Measurements from ENCODE around the gene PNPO. TPM values are rescaled to one million over a fixed set of nuclear protein-coding genes. Genes with fewer than 3 reads are reported as not detected.

PNPO gene
- polyA plus RNA-seq, 1 of the 3 experiments (the other 2 are of a cell fraction): 26.1 TPM

GRCh38 chr17:47946929-47947397, 5.6 kb downstream of the PNPO start:
- DNase-seq: peak; percentile 86
- POLR2A ChIA-PET: interaction anchor here (0.5 to 1.8 kb wide), 2 partner anchors 9 to 24 kb away, joined by 3 to 8 read pairs; partner anchors contain the start of gene CDK5RAP3
- no peak for TF ChIP-seq RXRA (IDR thresholded peaks at IDR 0.05; ENCODE audit: borderline replicate concordance, low read depth)
- no peak for TF ChIP-seq GABPA (IDR thresholded peaks at IDR 0.05; ENCODE audit: low read depth)
- TF ChIP-seq FOXM1 (IDR thresholded peaks at IDR 0.05; ENCODE audit: low read depth): 0 out of 2 replicates have a peak, but pooled peaks have one; percentile 34
- no peak for TF ChIP-seq EZH2phosphoT487 (IDR thresholded peaks at IDR 0.05; ENCODE audit: borderline replicate concordance, low read depth)
- TF ChIP-seq SMC3 (IDR thresholded peaks at IDR 0.05; ENCODE audit: low read depth, low read length): peak; percentile 37
- no peak; a peak in 1 of 4 replicates for TF ChIP-seq EP300 (IDR thresholded peaks at IDR 0.05; ENCODE audit: borderline replicate concordance in 1 of 2, low read depth in 1 of 2, low read length in 1 of 2)
- TF ChIP-seq, protein P1, sequence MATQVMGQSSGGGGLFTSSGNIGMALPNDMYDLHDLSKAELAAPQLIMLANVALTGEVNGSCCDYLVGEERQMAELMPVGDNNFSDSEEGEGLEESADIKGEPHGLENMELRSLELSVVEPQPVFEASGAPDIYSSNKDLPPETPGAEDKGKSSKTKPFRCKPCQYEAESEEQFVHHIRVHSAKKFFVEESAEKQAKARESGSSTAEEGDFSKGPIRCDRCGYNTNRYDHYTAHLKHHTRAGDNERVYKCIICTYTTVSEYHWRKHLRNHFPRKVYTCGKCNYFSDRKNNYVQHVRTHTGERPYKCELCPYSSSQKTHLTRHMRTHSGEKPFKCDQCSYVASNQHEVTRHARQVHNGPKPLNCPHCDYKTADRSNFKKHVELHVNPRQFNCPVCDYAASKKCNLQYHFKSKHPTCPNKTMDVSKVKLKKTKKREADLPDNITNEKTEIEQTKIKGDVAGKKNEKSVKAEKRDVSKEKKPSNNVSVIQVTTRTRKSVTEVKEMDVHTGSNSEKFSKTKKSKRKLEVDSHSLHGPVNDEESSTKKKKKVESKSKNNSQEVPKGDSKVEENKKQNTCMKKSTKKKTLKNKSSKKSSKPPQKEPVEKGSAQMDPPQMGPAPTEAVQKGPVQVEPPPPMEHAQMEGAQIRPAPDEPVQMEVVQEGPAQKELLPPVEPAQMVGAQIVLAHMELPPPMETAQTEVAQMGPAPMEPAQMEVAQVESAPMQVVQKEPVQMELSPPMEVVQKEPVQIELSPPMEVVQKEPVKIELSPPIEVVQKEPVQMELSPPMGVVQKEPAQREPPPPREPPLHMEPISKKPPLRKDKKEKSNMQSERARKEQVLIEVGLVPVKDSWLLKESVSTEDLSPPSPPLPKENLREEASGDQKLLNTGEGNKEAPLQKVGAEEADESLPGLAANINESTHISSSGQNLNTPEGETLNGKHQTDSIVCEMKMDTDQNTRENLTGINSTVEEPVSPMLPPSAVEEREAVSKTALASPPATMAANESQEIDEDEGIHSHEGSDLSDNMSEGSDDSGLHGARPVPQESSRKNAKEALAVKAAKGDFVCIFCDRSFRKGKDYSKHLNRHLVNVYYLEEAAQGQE (IDR thresholded peaks at IDR 0.05; ENCODE audit: low read depth, low read length): no peak
- TF ChIP-seq, protein P2, sequence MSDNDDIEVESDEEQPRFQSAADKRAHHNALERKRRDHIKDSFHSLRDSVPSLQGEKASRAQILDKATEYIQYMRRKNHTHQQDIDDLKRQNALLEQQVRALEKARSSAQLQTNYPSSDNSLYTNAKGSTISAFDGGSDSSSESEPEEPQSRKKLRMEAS (IDR thresholded peaks at IDR 0.05; ENCODE audit: low read depth): peak; percentile 61
- TF ChIP-seq USF2 (IDR thresholded peaks at IDR 0.05; ENCODE audit: borderline replicate concordance, low read depth, low read length): no peak
- no peak for TF ChIP-seq TAF1 (IDR thresholded peaks at IDR 0.05; ENCODE audit: borderline replicate concordance, low read depth, low read length)
- TF ChIP-seq PBX3 (IDR thresholded peaks at IDR 0.05): peak; percentile 93
- no peak for TF ChIP-seq GATA2 (CRISPR knock-in tag; IDR thresholded peaks at IDR 0.05)
- peak; percentile 84; the same call in 1 of the 2 replicates for TF ChIP-seq SIN3A (IDR thresholded peaks at IDR 0.05; ENCODE audit: borderline replicate concordance, low read depth, low read length)
- TF ChIP-seq CHD2 (IDR thresholded peaks at IDR 0.05; ENCODE audit: low read length, partially characterized antibody): peak; percentile 22
- no peak for TF ChIP-seq TEAD4 (IDR thresholded peaks at IDR 0.05; ENCODE audit: borderline replicate concordance, insufficient read depth)
- TF ChIP-seq POLR2AphosphoS5 (IDR thresholded peaks at IDR 0.05; ENCODE audit: low read depth, low read length): peak; percentile 13; the same call in 1 of the 2 replicates
- peak; percentile 77 for TF ChIP-seq FOSL2 (IDR thresholded peaks at IDR 0.05; ENCODE audit: borderline replicate concordance, low read depth)
- TF ChIP-seq TCF12 (IDR thresholded peaks at IDR 0.05): no peak
- no peak for TF ChIP-seq NRF1 (IDR thresholded peaks at IDR 0.05; ENCODE audit: low read depth, low read length)
- TF ChIP-seq ELF1 (IDR thresholded peaks at IDR 0.05): no peak
- TF ChIP-seq FOXJ3 (CRISPR knock-in tag; IDR thresholded peaks at IDR 0.05): no peak
- TF ChIP-seq NFIC (IDR thresholded peaks at IDR 0.05; ENCODE audit: borderline replicate concordance): no peak
- no peak for TF ChIP-seq YY1 (IDR thresholded peaks at IDR 0.05; ENCODE audit: low read depth)
- 0 out of 2 replicates have a peak, but pooled peaks have one; percentile 48 for TF ChIP-seq RFX5 (IDR thresholded peaks at IDR 0.05; ENCODE audit: low read length)
- no peak for TF ChIP-seq MEF2A (IDR thresholded peaks at IDR 0.05; ENCODE audit: borderline replicate concordance, low read depth)
- TF ChIP-seq, protein P3, sequence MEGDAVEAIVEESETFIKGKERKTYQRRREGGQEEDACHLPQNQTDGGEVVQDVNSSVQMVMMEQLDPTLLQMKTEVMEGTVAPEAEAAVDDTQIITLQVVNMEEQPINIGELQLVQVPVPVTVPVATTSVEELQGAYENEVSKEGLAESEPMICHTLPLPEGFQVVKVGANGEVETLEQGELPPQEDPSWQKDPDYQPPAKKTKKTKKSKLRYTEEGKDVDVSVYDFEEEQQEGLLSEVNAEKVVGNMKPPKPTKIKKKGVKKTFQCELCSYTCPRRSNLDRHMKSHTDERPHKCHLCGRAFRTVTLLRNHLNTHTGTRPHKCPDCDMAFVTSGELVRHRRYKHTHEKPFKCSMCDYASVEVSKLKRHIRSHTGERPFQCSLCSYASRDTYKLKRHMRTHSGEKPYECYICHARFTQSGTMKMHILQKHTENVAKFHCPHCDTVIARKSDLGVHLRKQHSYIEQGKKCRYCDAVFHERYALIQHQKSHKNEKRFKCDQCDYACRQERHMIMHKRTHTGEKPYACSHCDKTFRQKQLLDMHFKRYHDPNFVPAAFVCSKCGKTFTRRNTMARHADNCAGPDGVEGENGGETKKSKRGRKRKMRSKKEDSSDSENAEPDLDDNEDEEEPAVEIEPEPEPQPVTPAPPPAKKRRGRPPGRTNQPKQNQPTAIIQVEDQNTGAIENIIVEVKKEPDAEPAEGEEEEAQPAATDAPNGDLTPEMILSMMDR (IDR thresholded peaks at IDR 0.05): peak; percentile 99

More at GRCh38 chr17:47946929-47947397, 5.6 kb downstream of the PNPO start:
- no peaks in the 10 kb centered on the region for H4K20me1 ChIP-seq (ENCODE audit: insufficient read depth)
- H3K9ac ChIP-seq: no peak overlapping the region
- no peaks in the 10 kb centered on the region for H3K9me3 ChIP-seq
- H3K27me3 ChIP-seq (ENCODE audit: insufficient read depth): no peaks in the 10 kb centered on the region
- H3K27ac ChIP-seq (ENCODE audit: low read depth in 2 of 2, low read length in 1 of 2): peak overlapping the region in 1 of 2 experiments; percentile 7; a peak in 1 of 4 replicates
- H3F3A ChIP-seq (replicated peaks; ENCODE audit: insufficient read depth): peaks cover 14% of the 10 kb centered on the region
- WGBS (ENCODE audit: low lambda C conversion rate): 11% methylated on average over 2 of the region's 2 CpGs
- H3K36me3 ChIP-seq (replicated peaks in 1 of 2; ENCODE audit: control insufficient read depth in 1 of 2, insufficient read depth in 2 of 2, low read length in 1 of 2): peaks cover 3 to 34% of the 10 kb centered on the region in 2 experiments
- H3K9me2 ChIP-seq: no peaks in the 10 kb centered on the region
- H2AFZ ChIP-seq (ENCODE audit: low read depth): no peak overlapping the region
- CTCF ChIA-PET: interaction anchor here (0.6 to 41.6 kb wide), 37 partner anchors 9 to 1487 kb away, joined by 3 to 1216 read pairs (median 4); partner anchors contain the start of genes CBX1, CDK5RAP3, LRRC46 and MRPL10
- peaks cover 11% of the 10 kb centered on the region; the same call in 1 of the 2 replicates for H3K79me2 ChIP-seq (ENCODE audit: insufficient read depth)
- H3K4me2 ChIP-seq: no peak overlapping the region
- no peak overlapping the region; a peak in 1 of 4 replicates for H3K4me3 ChIP-seq (ENCODE audit: low read depth in 2 of 2, low read length in 1 of 2)
- peaks cover 11 to 16% of the 10 kb centered on the region in 2 experiments for H3K4me1 ChIP-seq (ENCODE audit: control insufficient read depth in 1 of 2, insufficient read depth in 2 of 2, low read depth in 1 of 2, low read length in 1 of 2)
